SK-MEL-5 (cell line): ENCODE data around the gene RTKN. TPM values are rescaled to one million over a fixed set of nuclear protein-coding genes. Genes with fewer than 3 reads are reported as not detected.
"Not testable (repeated sequence)": the region's sequence is repeated elsewhere in the genome, so short reads cannot be mapped to it uniquely, and the experiment has no call there.

Source experiments
- DNase-seq: peaks from one replicate; pipeline ENCODE4 v3.0.0-alpha.2; 2016; ENCODE audit warnings: low read depth, low spot score
- in situ Hi-C: cut with HindIII; loops from 2 replicates; pipeline ENCODE4 v1.10.0; 2016; ENCODE audit warnings: low sequenced_read_pairs, high pct_unique_total_duplicates, low pct_unique_long_range_greater_than_20kb
- total RNA-seq: library from RNA; depleted of rRNA; stranded (reverse); fragments of >200 nt; shearing (Covaris generic); gene quantifications from 2 replicates; pipeline ENCODE4 v1.2.3, GENCODE V29; 2014

RTKN gene
- total RNA-seq, 1 experiment from 2014 or later: 59.5 TPM

DNA sequence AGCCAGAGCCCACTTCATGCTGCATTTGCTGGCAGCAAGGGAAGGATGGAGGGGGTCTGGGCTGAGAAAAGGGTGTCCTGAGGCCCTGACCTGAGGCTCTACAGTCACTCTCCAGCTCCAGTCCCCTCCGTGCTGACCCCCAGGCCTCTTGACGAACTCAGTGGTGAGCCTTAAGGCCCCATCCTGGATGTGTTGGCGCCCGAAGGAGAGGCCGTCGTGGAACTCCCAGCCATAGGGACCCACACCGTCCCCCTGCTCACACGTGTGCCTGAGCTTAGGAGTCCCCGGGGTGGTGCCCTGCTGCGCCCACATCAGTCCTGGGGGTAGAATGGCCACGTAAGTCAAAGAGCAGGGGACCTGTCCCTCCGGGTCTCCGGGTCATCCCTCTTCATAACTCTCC, 22.7 kb upstream of the RTKN start:
- DNase-seq: no peak
- in situ Hi-C loops: no loop called here

DNA sequence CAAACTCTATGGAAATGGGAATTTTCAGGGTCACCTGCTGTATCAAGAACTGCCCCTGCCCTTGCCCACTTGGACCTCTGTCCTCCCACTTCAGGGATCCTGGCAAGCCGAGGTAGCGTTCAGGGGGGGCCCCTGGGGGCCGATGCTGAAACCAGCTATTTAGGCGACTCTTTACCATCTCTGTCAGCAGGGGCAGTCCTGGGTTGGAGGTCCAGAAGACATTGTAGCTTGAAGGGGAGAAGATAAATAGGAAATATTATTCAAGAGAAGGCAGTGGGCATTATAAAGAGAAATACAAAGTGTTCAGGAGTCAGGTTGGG, 21.0 kb upstream of the RTKN start:
- no peak for DNase-seq
- in situ Hi-C loops: no loop called here

DNA sequence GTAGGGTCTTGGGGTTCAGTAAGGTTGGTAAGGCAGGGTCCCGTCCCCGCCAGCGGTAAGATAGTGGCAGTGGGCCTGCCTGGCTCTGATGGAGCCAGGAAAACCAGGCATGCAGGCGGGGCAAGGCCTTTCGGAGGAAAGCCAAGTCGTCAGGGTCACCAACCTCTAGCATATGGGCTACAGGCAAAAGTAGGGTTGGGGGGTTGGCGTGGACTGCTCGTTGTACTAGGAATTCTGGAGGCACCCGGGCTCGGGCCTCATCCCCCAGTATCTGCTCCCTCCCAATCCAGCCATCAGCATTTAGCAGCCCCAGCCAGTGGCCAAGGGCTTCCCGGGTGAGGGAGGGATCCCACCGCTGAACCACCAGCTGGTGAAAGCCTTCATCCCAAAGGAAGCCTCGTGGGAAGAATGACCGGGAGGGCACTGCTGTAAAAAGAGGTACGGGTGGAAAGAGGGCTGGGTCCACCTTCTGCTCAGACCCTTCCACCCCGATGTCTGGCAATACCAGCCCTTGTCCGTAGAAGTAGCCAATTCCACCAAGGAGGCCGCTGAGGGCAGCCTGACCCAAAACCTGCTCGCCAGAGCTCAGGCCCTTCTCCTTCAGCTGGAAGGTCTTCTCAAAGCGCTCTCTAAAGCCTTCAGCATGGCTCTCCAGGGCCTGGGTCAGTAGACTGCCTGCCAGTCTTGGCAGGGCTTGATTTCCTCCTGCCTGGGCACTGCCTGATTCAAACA, 20.5 kb upstream of the RTKN start:
- DNase-seq: no peak
- in situ Hi-C loops: no loop called here

DNA sequence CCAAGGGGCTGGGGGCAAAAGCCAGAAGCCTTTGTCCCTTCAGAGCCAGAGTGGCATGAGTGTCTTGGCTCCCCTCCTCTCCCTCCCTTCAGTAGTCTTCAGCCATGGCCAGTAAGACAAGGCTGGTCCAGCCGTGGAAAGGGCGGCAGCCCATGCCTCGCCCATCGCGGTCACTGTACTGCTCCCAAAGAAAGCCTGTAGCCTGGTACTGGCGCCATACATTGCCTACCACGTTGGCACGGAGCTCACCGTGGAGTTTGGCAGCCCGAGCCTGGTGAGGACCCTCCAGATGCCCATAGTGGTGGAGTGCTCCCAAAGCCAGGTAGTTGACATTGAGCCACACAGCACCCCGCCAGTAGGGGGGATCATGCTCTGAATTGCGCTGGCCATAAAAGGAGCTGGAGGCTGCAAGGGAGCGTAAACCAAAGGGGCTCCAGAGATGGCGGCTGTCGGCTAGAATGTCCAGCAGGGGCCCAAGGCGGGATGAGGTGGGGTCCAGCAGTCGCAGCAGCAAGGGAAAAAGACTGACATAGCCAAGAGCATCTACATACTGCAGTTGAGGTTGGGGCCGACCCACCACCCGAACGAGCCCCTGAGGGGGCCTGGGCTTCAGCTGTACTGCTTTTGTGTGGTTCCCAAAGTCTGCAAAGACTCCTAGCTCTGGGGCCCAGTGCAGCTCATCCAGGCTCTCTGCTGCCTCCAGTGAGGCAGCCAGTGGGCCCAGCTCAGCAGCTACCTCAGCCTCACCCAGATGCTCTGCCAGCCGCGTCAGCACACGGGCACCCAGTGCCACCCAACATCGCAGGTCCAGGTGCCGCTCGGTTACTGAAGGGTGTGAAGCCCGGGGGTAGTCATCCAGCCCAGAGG, 19.7 kb upstream of the RTKN start:
- in situ Hi-C loops: no loop called here
- DNase-seq: peak; percentile 42

DNA sequence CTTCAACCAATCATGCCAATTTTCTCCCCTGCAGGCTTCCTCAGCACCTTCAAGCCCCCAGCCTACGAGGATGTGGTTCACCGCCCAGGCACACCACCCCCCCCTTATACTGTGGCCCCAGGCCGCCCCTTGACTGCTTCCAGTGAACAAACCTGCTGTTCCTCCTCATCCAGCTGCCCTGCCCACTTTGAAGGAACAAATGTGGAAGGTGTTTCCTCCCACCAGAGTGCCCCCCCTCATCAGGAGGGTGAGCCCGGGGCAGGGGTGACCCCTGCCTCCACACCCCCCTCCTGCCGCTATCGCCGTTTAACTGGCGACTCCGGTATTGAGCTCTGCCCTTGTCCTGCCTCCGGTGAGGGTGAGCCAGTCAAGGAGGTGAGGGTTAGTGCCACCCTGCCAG, 18.4 kb upstream of the RTKN start:
- DNase-seq, in situ Hi-C loops: not testable (repeated sequence)

DNA sequence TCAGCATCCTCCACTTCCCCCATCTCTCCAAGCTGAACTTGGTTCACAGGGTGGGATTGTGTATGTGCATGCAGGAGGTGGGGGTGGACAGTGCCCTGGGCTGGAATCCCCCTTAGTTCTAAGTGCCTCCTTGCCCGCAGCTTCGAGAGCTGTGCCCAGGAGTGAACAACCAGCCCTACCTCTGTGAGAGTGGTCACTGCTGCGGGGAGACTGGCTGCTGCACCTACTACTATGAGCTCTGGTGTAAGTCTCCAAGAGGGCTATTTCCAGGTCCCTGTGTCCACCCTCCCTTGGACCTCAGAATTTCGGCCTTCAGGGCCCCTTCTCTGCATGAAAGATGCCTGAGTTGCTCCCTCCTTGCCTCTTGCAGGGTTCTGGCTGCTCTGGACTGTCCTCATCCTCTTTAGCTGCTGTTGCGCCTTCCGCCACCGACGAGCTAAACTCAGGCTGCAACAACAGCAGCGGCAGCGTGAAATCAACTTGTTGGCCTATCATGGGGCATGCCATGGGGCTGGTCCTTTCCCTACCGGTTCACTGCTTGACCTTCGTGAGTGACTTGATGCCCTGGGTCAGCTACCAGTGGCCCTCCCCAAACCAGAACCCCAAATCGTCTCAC, 17.9 kb upstream of the RTKN start:
- DNase-seq, in situ Hi-C loops: not testable (repeated sequence)

DNA sequence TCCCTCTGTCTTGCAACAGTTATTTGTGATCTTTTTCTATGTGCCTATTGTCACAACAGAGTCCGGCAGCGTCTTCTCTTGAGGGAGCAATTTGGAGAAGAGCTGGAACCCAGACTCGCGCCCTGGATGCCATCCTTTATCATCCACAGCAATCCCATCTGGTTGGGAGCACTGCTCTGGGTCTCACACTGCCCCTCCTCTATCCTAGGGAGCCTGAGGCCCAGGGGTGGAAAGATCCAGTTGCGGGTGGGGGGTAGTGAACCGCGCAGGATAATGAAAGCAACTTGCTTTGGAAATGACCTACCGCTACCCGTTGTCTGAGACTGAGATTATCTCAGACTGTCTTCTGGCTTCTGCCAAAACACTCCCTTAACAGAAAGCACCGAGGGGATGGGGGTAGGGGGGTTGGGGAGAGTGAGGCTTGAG, 17.2 kb upstream of the RTKN start:
- in situ Hi-C loops: no loop called here
- DNase-seq: no peak

DNA sequence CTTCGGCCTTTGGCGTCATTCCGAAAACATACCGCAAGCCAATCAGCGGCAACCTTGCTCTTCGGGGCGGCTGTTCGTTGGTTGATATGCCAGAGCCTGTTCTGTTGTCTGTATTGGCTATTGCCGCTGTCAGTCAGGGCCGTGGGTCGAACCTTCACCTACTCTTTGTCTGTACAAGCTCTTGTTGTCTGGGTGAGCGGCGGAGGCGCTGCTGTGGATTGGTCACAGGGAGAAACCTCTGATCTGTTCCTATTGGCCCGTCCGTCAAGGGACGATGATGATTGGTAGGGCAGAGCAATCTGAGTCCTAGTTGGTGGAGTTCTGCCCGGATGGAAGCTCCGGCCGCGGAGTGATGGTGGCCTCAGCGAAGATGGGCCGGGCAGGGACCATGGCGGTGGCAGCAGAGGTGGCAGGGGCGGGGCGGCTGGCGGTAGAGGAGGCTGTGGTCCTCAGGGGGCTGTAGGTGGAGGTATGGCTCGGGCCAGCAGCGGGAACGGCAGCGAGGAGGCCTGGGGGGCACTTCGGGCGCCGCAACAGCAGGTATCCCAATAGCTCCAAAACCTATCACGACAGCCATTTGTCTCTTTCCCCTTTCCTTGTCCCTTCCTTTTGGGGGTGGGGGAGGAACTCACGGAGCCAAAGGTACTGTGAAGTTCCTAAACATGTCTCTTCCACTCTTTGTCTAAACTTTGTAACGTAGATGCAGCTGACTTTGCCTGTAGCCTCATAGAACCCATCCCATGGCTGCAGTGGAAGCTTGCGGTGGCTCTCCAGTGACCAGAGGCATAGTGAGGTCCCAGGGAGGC, 16.6 kb upstream of the RTKN start, which contains the start of gene WBP1:
Gene WBP1, plus strand, starts transcription at position 307 of the 806 bp plus-strand sequence. Its CDS starts 165 bp downstream, at position 472.
- in situ Hi-C loops: no loop called here
- peak; percentile 100 for DNase-seq

DNA sequence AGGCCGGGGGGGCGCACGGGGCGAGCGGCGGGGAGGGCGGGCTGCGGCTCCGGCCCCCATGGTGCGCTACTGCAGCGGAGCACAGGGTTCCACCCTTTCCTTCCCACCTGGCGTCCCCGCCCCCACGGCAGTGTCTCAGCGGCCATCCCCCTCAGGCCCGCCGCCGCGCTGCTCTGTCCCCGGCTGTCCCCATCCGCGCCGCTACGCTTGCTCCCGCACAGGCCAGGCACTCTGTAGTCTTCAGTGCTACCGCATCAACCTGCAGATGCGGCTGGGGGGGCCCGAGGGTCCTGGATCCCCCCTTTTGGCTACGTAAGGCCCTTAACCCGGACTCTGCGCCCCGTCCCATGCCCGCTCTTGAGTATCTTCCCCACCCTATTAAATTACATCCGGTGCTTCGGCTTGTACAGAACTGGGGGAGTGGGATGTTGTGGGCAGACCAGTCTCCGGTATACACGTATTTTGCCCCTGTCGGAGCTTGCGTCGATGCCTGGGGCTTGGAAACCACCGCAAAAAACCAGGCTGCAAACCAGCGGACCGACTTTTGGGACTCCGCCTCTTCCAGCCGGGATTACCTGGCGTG, 15.9 kb upstream of the RTKN start:
- no peak for DNase-seq
- in situ Hi-C loops: no loop called here

DNA sequence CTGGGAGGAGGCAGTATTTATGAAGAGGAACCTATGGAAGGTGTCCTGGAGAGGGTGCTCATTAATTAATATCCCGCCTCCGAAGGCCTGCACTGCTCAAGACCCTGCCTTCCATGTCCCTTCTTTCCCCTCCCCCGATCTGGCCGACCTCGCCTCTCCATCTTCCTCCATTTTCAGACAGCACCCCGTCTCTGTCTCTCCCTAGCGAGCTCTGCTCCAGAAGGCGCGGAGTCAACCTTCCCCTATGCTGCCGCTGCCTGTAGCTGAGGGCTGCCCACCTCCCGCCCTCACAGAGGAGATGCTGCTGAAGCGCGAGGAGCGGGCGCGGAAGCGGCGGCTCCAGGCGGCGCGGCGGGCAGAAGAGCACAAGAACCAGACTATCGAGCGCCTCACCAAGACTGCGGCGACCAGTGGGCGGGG, 15.4 kb upstream of the RTKN start:
- no peak for DNase-seq
- in situ Hi-C loops: no loop called here

DNA sequence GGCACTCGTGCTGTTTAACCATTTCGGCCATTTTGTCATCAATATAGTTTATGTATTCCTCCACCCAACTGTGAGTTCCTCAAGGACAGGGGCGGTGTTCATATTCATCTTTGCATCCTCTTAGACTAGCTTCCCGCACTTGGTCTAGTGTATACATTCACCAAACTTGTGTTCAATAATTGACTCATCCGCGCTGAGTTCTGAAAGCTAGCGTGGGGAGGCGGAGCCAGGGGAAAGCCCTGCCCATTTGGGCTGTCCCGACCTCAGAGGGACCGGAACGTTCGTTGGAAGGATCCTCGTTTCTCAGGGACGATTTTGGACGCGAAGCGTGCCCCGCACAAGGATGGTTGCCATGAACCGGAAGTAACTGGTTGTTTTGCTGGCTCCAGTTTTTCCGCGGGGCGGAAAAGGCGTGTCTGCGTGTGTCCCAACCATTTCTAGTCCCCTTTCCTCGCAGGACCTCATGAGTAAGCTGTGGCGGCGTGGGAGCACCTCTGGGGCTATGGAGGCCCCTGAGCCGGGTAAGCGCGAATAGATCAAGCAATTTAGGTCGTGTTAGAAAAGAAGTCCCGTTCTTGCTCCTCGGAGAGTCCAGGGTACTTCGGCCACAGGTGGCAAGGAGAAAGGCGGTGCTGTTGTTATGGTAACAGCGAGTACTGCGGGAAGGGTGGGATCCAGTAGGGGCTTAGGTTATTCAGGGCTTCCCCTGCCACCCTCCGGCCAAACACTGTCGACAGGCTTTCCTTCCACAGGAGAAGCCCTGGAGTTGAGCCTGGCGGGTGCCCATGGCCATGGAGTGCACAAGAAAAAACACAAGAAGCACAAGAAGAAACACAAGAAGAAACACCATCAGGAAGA, 13.1 kb upstream of the RTKN start, which contains the start of gene INO80B:
Gene INO80B, plus strand, starts transcription at position 434 of the 858 bp plus-strand sequence. Its CDS starts 30 bp downstream, at position 464.
- in situ Hi-C loops: no loop called here
- peak; percentile 98 for DNase-seq

DNA sequence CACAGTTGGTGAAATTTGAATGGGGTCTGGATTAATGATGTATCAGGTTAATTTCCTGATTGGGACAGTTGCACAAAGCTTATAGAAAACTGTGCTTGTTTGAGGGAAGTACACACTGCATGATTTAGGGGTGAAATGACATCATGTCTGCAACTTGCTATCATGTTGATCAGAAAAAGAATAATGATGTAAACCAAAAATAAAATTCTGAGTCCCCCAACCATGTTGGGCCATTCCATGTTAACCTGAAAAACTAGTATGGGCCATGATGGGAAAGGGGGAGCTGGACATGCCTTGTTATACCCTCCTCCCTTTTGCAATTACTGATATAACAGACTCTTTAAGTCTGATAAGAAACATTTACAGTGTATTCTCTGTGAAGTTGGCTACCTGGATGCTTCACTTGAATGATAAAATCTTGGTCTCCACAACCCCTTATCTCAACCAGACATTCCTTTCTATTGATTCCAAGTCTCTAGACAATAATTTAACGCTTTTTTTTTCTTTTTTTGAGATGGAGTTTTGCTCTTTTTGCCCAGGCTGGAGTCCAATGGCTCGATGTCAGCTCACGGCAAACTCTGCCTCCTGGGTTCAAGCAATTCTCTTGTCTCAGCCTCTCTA, 8.9 kb upstream of the RTKN start:
- no peak for DNase-seq
- in situ Hi-C loops: no loop called here

DNA sequence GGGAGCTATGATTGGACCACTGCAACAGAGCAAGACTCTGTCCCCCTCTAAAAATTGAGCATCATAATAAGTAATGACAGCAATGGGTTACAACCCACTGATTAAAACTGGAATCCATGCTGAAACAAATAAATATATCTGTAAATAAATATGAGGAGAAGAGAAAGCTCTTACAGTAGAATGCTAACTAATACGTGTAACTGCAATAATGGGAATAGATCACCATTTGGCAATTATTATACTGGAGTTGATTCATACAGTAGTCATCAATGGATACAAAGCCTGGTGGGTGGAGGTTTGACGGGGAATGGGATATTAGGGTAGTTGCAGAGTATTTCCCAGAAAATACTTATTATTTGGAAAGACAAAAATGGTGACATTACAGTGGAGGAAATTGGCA, 7.0 kb upstream of the RTKN start:
- in situ Hi-C loops: no loop called here
- DNase-seq: no peak

DNA sequence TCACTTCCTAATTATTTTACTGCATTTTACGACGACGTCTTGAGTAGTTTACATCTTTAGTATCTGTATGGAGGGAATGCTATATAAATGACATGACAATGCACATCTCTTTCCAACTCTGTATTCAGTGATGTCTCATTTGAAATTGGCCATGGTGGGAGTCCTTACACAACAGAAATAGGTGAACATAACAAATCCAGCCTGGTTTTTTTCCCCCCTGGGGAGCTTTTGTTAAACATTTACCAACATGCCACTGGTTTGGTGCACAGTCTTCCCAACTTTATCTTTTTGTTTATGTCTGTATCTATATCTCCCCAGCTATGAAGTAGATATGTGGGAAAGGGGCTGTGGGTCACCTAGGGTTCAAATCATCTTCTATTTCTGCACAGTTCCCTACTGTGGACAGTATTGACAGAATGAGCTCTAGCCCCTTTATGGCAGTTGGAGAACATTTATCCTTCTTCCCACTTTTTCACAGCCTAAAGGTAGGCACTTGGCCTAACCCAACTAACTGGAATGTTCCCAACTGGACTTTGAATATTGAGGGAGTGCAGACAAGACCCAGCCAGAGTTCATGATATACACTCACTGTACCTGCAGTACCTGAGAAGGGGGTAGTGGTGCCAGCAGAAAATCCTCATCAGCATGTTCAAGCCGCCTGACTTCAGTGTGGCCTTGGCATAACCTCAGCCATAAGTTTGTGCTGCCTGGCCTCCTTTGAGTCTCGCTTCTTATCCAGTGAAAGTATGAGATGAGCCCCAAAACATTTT, 5.7 kb upstream of the RTKN start:
- in situ Hi-C loops: no loop called here
- DNase-seq: no peak

DNA sequence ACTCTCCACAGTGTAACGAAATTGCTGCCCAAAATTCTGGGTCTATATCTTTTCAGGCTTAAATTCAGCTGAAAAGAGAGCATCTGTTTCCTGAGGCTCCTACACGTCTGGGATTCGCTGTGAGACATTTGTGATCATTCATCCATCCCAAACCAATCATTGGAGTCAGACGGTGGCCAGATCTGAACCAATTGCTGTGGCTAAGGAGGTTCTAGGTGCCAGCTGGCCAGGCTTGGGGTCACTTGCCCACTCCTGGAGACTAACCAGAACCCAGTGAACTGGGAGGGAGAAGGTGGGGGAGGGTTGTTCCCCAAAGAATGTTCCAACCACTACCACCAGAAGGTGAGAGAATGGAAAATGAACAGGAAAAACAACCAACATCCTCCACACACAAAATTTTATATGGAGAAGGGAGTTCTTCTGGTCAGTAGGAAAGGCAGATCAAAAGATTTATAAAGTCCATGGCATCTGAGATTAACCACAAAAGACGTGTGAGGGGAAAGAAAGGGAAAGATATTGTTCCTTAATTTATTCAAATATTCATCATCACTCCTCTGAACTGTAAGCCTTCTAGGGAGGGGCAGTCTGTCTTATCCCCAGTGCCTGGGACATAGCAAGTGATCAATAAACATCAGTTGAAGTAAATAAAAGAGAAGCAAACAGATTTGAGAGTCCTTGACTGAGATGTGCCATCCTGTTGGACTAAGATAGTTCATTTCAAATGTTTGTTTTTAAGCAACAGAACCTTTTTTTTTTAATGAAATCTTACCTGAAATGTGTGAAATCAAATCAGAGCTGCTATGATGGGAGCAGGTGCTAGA, 3.0 kb upstream of the RTKN start:
- DNase-seq: no peak
- in situ Hi-C loops: no loop called here
